Smooth muscle cell (in vitro differentiated cells): Measurements from ENCODE around the gene CTNNA1. TPM values are rescaled to one million over a fixed set of nuclear protein-coding genes. Genes with fewer than 3 reads are reported as not detected.

Experiments
- DNase-seq: peaks from one replicate; lab custom pipeline; 2025; ENCODE audit not compliant: unreplicated experiment; lab: John Stamatoyannopoulos, UW
- H2AFZ ChIP-seq: fragments of 200-600 bp; sonication (generic); 2 replicates; pipeline ENCODE4 v1.6.0; 2016; ENCODE audit warnings: antibody characterized with exemption, low read depth, mild to moderate bottlenecking
- H3F3A ChIP-seq: fragments of 200-600 bp; sonication (generic); 2 replicates; pipeline ENCODE4 v1.6.0; 2017; ENCODE audit warnings: antibody characterized with exemption, low read depth
- H3K27ac ChIP-seq: fragments of 200-600 bp; sonication (generic); 2 replicates; pipeline ENCODE4 v1.5.1; 2016; ENCODE audit warnings: low read depth, mild to moderate bottlenecking
- H3K27me3 ChIP-seq: fragments of 200-600 bp; sonication (generic); 2 replicates; pipeline ENCODE4 v1.6.1; 2016; ENCODE audit warnings: low read depth, mild to moderate bottlenecking
- H3K36me3 ChIP-seq: fragments of 200-600 bp; sonication (generic); 2 replicates; pipeline ENCODE4 v1.5.1; 2016; ENCODE audit warnings: low read depth
- H3K4me1 ChIP-seq: fragments of 200-600 bp; sonication (generic); 2 replicates; pipeline ENCODE4 v1.5.1; 2016; ENCODE audit warnings: low read depth
- H3K4me2 ChIP-seq: fragments of 200-600 bp; sonication (generic); 2 replicates; pipeline ENCODE4 v1.6.0; 2016; ENCODE audit warnings: mild to moderate bottlenecking
- H3K4me3 ChIP-seq: fragments of 200-600 bp; sonication (generic); 2 replicates; pipeline ENCODE4 v1.5.1; 2016; ENCODE audit warnings: mild to moderate bottlenecking
- H3K79me2 ChIP-seq: fragments of 200-600 bp; sonication (generic); 2 replicates; pipeline ENCODE4 v1.6.0; 2016; ENCODE audit warnings: low read depth, mild to moderate bottlenecking
- H3K9ac ChIP-seq: fragments of 200-600 bp; sonication (generic); 2 replicates; pipeline ENCODE4 v1.6.0; 2016; ENCODE audit warnings: low read depth
- H3K9me3 ChIP-seq: fragments of 200-600 bp; sonication (generic); replicated peaks from 2 replicates; pipeline ENCODE4 v1.5.1; 2016; ENCODE audit warnings: low read depth
- H4K20me1 ChIP-seq: fragments of 200-600 bp; sonication (generic); 2 replicates; pipeline ENCODE4 v1.6.0; 2016; ENCODE audit warnings: low read depth
- CTCF ChIP-seq: fragments of 200-600 bp; sonication (generic); IDR thresholded peaks from 2 replicates; pipeline ENCODE4 v1.5.1; 2017; ENCODE audit warnings: borderline replicate concordance, mild to moderate bottlenecking, antibody characterized with exemption; ENCODE audit not compliant: insufficient read depth, poor library complexity, severe bottlenecking
- WGBS: methylation state at CpG from one replicate; pipeline ENCODE4 v1.1.7; 2016; ENCODE audit warnings: low lambda C conversion rate; 5-methylcytosine and 5-hydroxymethylcytosine counted together
- polyA plus RNA-seq: library from polyadenylated mRNA; unstranded; fragments of >200 nt; fragmentation: Nextera tagmentation; extraction: Ambion mirVana; gene quantifications from 2 replicates; pipeline ENCODE4 v1.2.1, GENCODE V29; 2016
- total RNA-seq: library from RNA; depleted of rRNA; stranded (reverse); fragments of >200 nt; gene quantifications from 2 replicates; pipeline ENCODE4 v1.2.3, GENCODE V29; 2014

The CTNNA1 gene
- total and polyA plus RNA-seq, 2 experiments from 2014 or later, result 149 to 251 TPM

DNA sequence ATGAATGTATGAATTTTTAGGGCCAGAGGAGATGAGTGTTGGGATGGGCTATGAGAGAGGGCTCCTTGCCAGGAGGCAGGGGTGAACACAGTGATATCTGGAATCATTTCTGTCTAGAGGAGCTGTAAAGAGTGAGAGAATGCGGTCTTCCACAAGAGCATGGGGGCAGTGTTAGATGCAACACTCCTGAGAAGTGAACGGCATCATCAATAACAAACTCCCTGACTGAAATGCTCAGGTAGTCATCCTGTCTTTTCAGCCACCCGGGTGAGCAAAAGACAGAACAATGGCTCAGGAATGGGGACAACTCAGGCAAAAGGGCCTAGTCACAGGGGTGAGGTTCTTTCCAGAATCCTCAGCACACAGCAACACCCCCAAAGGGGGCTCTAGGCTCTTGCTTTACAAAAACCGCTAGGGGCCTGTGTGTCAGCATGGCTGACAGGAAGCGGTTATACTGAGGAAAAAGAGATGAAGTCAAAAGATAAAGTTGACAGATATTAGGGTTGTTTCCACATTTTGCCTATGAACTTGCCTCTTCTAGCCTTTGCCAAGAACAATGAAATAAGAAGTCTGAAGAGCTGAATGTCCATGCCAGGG, 226.6 kb downstream of the CTNNA1 start:
- H3K36me3 ChIP-seq, result no peaks in the 10 kb centered on the region
- 94% methylated on average over 5 of the region's 5 CpGs for WGBS
- H3K9ac ChIP-seq, result no peak overlapping the region
- TF ChIP-seq CTCF, result no peak
- H3F3A ChIP-seq, result no peaks in the 10 kb centered on the region
- DNase-seq, result no peak
- H3K79me2 ChIP-seq, result no peaks in the 10 kb centered on the region
- H4K20me1 ChIP-seq, result no peaks in the 10 kb centered on the region
- no peak overlapping the region for H3K27ac ChIP-seq
- H2AFZ ChIP-seq, result no peak overlapping the region
- H3K4me1 ChIP-seq, result peaks cover 6% of the 10 kb centered on the region
- H3K9me3 ChIP-seq, result no peaks in the 10 kb centered on the region
- H3K4me3 ChIP-seq, result no peak overlapping the region
- no peak overlapping the region for H3K4me2 ChIP-seq
- H3K27me3 ChIP-seq, result no peaks in the 10 kb centered on the region

DNA sequence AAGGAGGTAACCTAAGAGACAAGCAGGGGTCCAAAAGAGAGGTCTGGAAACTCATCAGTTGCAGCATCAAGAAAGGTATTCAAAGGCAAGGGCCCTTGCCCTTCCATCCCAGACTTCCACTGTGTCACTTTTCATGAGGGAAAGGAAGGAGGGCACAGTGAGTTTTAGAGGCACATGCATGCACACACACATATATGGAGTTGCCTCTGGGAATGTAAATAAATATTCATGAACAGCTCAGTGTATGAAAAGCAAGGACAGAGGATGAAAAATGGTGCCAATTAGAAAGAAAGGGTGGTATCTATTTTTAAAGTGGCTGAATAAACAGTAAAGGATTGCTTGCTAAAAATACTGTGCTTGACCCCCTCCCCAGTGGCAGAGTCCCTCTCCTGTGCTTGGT, 227.2 kb downstream of the CTNNA1 start:
- no peaks in the 10 kb centered on the region for H3K9me3 ChIP-seq
- no peak overlapping the region for H3K4me3 ChIP-seq
- TF ChIP-seq CTCF, result no peak
- H3K79me2 ChIP-seq, result no peaks in the 10 kb centered on the region
- H3K27me3 ChIP-seq, result no peaks in the 10 kb centered on the region
- H3K4me1 ChIP-seq, result peaks cover 8% of the 10 kb centered on the region
- H3K9ac ChIP-seq, result no peak overlapping the region
- H4K20me1 ChIP-seq, result no peaks in the 10 kb centered on the region
- no peak overlapping the region for H2AFZ ChIP-seq
- peak overlapping the region; percentile 58 for H3K4me2 ChIP-seq
- no peak for DNase-seq
- no peaks in the 10 kb centered on the region for H3F3A ChIP-seq
- peak overlapping the region; percentile 54 for H3K27ac ChIP-seq
- no peaks in the 10 kb centered on the region for H3K36me3 ChIP-seq

- Histone ChIP-seq H3K36me3 (no peaks in the 10 kb centered on the region), H3K27ac (peak overlapping the region; percentile 54), H2AFZ (no peak overlapping the region), H3K9ac (no peak overlapping the region), H3K4me2 (peak overlapping the region; percentile 58), H4K20me1 (no peaks in the 10 kb centered on the region), H3K4me3 (no peak overlapping the region), H3K79me2 (no peaks in the 10 kb centered on the region), H3K9me3 (no peaks in the 10 kb centered on the region), H3K4me1 (peaks cover 10% of the 10 kb centered on the region), H3K27me3 (no peaks in the 10 kb centered on the region), H3F3A (no peaks in the 10 kb centered on the region)
- whole genome bisulfite sequencing, result 60% methylated on average over 3 of the region's 3 CpGs
- TF ChIP-seq CTCF, result no peak
- no peak for DNase-seq
Measured at GRCh38 chr5:138981131-138981530, 227.9 kb downstream of the CTNNA1 start.

DNA sequence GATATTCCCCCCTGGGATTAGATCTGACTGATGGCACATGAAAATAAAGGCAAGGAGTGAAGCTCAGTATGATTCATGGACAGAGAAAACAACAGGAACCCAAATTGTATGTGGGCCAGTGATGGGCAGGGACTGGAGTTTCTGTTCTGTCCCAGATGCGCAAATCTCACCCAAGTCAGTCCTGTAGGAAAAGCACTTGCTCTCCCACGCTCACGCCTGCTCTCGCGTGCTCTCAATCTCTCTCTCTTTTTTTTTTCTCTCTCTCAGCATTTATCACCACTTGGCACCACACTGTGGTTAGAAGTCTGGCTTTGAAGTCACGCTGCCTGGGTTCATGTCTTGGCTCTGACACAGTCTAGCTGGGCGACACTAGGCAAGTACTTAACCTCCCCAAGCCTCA, 228.4 kb downstream of the CTNNA1 start:
- Histone ChIP-seq H2AFZ (no peak overlapping the region), H3K4me3 (no peak overlapping the region), H3K27ac (peak overlapping the region; percentile 48), H3K4me2 (peak overlapping the region; percentile 58), H3F3A (peaks cover 3% of the 10 kb centered on the region), H4K20me1 (no peaks in the 10 kb centered on the region), H3K4me1 (peaks cover 10% of the 10 kb centered on the region), H3K9me3 (no peaks in the 10 kb centered on the region), H3K36me3 (no peaks in the 10 kb centered on the region), H3K27me3 (no peaks in the 10 kb centered on the region), H3K79me2 (no peaks in the 10 kb centered on the region), H3K9ac (no peak overlapping the region)
- no peak for TF ChIP-seq CTCF
- 40% methylated on average over 7 of the region's 7 CpGs for WGBS
- no peak for DNase-seq
